Right kidney (tissue), 1 donor: ENCODE measurements around the gene ZNF195.
"Not testable (repeated sequence)": the region's sequence is repeated elsewhere in the genome, so short reads cannot be mapped to it uniquely, and the experiment has no call there.

Experiments used
- DNase-seq: peaks from one replicate; pipeline ENCODE4 v3.0.0-alpha.2; 2016

The ZNF195 gene

DNA sequence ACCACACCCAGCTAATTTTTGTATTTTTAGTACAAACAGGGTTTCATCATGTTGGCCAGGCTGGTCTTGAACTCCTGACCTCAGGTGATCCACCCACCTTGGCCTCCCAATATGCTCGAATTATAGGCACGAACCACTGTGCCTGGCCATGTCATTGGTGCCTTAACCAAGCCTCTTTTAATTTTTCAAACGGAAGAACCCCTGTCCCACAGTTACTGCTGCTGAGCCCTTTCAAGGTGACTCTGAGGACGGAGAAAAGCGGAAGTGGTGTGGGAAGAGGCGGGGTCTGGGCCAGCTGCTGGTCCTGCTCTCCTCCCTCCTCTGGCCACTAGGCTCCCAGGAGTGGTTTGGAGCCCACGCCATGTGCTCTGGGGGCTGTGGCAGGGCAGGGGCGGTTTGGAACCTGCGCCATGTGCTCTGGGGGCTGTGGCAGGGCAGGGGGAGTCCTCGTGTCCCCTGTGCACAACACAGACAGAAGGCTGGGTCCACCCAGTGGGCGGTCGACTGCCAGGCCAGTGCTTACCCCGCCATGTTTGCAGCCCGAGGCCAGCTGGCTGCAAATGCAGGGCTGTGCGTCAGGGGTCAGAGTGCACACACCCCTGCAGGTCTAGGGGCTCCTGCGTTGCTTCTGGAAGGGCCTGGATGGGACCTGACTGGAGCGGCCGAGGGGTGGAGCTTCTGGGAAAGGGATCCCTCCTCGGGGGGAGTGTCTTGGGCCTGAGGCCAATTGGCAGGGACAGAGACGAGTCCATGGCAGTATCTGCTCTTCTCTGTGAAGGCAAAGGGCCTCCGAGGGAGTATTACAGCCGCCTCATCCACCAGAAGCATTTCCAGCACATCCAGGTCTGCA lies 25.4 kb upstream of the ZNF195 start:
- DNase-seq: not testable (repeated sequence)

DNA sequence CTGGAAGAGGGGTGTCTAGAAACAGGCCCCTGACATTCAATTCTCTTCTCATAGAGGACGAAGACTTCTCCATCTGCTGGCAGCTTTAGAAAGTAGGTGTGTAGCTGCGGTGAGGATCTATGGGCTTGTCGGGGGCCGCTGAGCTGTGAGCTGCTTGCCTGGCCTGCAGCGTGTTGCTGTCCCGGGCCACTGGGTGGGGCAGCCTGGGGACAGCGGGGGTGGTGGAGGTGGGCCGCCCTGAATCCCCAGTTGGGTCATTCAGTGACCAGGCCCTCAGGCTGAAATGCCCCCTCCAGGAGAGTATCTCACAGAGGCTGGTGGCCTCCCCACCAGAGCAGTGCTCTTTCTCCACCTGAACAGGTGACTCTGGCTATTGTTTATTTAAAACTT lies 23.9 kb upstream of the ZNF195 start:
- not testable (repeated sequence) for DNase-seq

DNA sequence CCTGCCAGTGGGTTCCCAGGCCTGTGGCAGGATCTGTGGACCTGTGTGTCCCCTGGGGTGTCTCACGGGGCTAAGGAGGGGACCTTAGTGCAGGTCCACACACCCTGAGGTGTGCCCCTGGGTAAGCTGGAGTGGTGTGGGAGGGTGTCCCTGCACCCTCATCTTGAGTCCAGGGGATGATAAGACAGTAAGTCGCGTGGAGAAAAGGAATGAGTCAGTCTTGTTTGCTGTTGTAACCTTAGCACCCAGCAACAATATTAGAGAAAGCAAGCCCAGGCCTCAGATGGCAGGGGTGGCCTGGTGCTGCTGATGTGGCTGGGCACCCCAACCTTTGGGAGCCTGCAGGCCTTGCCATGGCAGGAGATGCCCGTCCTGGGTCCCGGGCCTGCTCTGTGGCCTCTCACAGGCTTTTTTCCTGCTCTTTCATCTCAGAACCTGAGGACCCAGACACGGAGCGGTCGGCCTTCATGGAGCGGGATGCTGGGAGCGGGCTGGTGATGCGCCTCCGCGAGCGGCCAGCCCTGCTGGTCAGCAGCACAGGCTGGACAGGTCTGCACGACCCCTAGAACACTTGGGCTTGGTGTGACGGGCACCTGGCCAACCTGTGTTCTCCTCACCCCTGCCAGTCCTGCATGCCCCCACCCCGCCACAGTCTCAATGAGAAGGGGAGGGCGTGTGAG lies 23.4 kb upstream of the ZNF195 start:
- DNase-seq: not testable (repeated sequence)

DNA sequence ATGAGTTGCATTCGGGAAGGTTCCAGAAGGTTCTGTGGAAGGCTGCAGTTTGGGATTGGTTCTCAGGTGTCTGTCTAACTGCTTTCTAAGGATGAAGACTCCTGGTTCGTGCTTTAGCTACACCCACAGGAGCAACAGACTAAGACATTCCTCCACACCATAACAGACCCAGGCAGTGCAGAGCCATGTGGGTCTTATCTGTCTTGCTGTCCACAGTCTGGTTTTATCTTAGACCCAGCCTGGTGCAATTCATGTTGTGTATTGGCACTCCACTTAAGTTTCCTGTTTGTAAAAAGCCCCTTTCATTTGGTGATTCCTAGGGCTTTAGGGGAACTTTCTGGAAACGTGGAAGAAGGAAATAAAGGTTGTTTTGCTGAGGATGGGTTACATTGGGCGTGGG lies 22.1 kb upstream of the ZNF195 start:
- DNase-seq: not testable (repeated sequence)

DNA sequence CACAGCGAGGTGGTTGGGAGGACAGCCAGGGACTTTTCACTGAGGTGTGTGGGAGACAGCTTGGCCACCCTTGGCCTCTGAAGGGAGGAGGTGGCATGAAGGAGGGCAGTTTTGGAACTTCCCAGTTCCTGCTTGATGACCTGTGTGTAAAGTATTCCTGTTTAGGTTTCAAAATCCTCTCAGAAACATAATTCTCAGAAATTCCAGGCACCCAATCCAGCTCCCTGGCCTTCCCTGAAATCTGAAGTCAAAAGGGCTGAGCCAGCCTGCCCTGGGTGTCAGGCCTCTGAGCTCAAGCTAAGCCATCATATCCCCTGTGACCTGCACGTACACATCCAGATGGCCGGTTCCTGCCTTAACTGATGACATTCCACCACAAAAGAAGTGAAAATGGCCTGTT lies 19.6 kb upstream of the ZNF195 start:
- DNase-seq: not testable (repeated sequence)

DNA sequence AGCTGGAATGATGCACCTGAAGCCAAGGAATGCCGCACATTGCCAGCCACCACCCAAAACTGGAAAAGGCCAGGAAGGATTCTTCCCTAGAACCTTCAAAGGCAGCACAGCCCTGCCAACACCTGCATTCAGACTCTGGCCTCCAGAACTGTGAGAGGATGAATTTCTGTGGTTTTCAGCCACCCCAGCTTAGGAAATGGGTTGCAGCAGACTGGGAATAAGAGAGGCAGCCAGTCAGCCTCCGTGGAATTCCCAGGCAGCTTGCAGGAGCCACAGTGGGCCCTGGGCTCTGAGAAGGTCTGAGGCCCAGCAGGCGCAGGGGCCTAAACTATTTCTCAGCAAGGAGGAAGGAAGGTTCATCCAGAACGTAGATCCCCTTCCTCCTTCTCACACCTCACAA lies 19.2 kb upstream of the ZNF195 start:
- not testable (repeated sequence) for DNase-seq

DNA sequence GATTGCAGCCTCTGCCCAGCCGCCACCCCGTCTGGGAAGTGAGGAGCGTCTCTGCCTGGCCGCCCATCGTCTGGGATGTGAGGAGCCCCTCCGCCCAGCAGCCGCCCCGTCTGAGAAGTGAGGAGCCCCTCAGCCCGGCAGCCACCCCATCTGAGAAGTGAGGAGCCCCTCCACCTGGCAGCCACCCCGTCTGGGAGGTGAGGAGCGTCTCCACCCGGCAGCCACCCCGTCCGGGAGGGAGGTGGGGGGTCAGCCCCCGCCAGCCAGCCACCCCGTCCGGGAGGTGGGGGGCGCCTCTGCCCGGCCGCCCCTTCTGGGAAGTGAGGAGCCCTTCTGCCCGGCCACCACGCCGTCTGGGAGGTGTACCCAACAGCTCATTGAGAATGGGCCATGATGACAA lies 18.3 kb upstream of the ZNF195 start:
- DNase-seq: not testable (repeated sequence)

DNA sequence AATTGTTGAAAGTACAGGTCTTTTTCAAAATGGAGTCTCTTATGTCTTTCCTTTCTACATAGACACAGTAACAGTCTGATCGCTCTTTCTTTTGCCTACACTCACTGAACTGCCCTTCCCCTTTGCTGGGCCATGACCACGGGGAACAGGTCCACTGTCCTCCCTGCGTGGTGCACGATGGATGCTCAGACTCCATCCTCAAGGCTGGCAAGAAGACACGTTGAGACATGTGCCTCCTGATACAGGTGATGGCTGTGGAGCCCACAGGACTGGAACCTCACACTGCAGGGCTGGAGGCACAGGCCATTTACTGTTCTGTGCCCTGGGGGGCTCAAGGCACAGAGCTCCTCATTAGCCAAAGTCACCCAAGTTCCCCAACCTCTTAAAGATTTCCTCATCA lies 16.5 kb upstream of the ZNF195 start:
- not testable (repeated sequence) for DNase-seq

DNA sequence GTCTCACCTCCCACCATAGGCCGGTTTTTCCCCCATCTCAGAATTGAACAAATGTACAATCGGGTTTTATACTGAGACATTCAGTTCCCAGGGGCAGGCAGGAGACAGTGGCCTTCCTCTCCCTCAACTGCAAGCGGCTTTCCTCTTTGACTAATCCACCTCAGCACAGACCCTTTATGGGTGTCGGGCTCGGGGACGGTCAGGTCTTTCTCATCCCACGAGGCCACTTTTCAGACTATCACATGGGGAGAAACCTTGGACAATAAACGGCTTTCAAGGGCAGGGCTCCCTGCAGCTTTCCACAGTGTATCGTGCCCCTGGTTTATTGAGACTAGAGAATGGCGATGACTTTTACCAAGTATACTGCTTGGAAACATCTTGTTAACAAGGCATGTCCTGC lies 16.0 kb upstream of the ZNF195 start:
- not testable (repeated sequence) for DNase-seq

DNA sequence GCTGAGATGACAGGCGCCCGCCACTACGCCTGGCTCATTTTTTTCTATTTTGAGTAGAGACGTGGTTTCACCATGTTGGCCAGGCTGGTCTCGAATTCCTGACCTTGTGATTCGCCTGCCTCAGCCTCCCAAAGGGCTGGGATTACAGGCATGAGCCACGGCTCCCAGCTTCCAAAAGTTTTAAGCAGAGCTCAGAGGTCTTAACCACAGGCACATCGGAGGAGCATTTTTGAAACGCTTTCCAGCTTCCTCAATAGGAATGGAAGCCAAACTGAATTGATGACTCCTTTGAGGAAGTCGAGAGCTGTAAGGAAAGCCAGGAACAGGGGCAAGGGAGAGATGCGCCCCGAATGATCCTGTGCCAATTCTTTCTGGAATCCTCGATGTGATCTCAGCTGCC lies 14.5 kb upstream of the ZNF195 start:
- DNase-seq: not testable (repeated sequence)

DNA sequence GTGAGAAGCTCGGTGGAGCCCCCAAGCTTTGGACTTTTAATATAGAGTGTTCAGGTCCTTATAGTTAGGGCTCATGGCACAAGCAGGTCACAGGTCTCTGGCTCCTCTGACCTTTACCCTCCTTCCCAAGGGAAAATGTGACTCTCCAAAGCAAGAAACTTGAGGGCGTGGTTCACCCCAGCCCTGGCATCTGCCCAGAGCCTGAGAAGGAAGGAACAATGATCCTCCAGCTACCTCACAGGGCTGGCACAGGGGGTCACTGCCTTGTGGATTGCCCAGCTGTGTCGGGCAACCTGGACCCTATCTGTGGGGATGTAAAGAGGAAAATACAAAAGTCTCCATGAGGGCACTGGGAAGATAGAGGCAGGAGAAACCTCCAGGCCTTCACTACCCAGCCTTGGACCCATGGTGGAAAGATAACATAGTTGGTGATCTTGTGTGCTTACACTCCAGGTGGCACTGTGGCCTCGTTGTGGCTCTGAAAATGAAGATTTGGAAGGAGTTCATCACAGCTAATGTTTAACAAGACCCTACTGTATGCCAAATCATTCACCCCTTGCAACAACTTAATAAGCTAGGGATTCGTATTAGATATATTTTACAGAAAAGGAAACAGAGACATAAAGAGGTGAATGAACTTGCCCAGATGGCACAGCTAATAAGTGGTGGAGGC lies 3.8 kb upstream of the ZNF195 start:
- no peak for DNase-seq

DNA sequence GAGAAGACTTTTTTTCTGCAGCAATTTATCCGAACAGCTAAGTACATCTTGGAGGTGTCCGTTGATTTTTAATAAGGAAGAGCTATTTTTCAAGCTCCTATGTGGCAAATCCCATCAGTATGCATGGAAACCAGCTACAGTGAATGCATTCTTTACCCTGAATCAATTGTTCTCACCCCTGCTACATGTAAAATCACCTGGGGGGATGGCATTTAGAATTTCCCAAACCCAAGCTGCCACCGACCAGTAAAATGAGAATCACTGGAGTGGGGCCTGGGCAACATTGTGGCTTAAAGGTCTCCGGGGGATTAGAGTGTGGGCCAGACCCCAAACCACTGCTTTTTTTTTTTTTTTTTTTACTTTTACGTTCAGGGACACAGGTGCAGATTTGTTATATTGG lies 2.8 kb upstream of the ZNF195 start:
- DNase-seq: no peak

DNA sequence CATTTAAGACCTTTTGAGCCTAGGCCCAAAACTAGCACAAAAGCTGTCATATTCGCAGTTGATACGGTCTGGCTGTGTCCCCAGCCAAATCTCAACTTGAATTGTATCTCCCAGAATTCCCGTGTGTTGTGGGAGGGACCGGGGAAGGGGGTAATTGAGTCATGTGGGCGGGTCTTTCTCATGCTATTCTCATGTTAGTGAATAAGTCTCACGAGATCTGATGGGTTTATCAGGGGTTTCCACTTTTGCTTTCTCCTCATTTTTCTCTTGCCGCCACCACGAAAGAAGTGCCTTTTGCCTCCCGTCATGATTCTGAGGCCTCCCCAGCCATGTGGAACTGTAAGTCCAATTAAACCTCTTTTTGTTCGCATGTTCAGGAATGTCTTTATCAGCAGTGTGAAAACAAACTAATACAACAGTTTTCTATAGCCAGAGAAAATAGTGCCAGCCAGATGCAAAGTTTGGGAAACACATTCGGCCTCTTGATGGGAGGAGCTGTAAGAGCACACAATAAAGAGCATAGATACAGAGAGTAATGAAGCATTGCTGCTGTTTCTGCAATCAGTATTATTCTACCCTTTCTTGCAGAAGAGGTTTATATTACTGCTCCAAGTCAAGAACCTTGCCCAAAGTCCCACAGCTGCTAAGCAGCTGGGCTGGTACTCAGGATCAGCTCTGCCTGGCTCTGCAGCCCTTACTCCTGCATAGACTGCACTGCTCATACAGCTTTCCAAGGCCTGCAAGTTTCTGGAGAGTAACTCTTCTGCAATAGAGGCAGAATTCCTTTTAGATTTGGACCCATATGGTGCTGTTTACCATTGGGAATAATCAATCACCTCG lies 2.0 kb upstream of the ZNF195 start:
- DNase-seq: no peak

DNA sequence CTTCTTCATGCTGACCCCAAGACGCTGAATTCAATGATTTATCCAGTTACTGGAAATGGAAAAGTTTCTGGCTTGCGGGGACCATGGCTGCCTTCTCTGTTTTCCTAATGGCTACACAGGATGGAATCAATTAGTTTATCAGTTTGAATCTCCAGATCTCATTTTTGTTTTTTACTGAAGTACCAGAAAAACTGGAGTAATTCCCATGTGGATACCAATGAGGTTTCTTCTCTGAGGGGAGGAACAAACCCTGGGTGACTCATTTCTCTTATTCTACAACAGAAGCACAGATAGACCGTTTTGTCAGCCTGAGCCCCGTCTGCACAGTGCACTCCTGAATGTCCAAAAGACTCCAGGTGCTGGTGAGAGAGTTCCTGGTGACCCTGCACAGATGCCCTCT lies 3.4 kb downstream of the ZNF195 start:
- DNase-seq: no peak

DNA sequence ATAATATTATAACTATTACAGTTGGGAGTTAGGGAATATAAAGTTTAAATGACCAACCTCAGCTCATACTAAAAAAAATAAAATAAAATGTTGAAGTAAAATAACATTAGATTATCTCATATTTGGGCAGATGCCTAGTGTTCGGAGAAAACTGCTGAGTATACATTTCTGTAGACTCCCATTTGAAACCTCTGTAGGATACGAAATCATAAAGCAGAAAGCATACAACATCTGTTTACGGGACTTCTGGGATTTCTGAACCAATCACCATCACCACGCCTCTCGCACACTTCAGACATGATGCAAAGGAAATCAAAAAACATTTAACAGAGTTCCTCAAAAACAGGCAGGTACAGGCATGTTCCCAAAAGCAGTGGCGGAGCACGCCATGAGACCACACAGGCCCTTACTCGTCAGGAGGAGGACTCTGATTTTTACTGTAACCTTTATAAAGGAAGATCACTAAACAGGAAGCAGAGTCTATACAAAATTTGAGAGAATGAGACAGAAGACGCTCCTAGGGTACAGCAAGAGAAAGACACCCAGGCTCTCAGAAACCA lies 8.6 kb downstream of the ZNF195 start:
- DNase-seq: no peak

DNA sequence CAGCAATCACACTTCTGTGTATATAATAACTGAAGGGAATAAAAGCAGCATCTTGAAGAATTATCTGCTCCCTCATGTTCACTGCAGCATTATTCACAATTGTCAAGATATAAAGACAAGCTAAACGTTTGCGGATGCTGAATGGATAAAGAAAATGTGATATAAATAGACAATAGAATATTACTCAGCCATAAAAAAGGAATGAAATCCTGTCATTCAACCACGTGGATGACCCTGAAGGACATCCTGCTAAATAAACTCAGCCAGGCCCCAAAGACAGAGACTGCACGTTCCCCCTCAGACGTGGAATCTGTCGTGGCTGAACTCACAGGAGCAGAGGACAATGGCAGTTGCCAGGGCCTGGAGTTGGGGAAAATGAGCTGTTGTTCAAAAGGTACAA lies 9.6 kb downstream of the ZNF195 start:
- DNase-seq: no peak

DNA sequence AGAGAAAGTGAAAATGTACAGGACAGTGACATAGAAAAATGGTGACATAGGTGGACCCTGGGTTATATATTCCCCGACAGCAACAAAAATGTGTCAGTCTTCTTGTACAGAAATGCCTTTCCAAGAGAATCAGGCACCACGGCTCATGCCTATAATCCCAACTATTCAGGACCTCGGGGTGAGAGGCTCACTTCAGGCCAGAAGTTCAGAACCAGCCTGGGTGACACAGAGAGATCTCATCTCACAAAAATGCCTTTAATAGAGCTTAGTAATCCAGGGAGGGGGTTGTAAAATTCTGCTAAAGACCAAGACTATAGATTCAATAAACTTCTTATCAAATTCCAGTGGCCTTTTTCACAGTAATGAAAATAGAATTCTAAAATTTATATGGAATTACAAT lies 10.7 kb downstream of the ZNF195 start:
- DNase-seq: no peak

DNA sequence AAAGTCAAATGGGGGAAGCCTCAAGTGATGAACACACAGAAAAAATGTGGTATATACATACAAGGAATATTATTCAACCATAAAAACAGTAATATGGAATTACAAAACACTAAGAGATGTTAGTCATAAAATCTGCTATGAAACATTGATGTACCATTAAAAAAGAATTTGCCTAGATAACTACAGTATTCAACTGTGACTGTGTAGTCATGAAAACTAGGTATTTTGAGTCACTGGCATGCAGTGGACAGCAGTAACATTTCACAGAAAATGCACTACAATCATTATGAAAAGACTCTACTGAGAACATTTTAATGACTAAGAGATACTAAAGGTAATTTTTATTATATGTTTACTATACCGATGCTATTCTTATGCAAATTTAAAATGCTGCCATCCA lies 11.7 kb downstream of the ZNF195 start:
- DNase-seq: no peak

DNA sequence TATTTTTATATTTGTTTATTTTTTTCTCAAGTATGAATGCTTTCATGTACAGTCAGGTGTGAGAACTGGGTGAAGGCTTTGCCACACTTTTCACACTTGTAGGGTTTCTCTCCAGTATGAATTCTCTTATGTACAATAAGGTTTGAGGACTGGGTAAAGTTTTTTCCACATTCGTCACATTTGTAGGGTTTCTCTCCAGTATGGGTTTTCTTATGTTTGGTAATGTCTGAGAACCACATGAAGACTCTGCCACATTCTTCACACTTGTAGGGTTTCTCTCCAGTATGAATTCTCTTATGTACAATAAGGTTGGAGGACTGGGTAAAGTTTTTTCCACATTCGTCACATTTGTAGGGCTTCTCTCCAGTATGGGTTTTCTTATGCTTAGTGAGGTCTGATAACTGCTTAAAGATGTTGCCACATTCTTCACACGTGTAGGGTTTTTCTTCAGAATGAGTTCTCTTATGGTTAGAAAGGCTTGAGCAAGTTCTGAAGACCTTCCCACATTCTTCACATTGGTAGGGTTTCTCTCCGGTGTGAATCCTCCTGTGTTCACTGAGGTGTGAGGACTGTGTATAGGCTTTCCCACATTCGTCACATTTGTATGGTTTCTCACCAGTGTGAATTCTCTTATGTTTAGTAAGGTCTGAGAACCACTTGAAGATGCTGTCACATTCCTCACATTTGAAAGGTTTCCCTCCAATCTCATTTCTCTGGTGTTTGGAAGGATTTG lies 19.7 kb downstream of the ZNF195 start:
- DNase-seq: no peak

DNA sequence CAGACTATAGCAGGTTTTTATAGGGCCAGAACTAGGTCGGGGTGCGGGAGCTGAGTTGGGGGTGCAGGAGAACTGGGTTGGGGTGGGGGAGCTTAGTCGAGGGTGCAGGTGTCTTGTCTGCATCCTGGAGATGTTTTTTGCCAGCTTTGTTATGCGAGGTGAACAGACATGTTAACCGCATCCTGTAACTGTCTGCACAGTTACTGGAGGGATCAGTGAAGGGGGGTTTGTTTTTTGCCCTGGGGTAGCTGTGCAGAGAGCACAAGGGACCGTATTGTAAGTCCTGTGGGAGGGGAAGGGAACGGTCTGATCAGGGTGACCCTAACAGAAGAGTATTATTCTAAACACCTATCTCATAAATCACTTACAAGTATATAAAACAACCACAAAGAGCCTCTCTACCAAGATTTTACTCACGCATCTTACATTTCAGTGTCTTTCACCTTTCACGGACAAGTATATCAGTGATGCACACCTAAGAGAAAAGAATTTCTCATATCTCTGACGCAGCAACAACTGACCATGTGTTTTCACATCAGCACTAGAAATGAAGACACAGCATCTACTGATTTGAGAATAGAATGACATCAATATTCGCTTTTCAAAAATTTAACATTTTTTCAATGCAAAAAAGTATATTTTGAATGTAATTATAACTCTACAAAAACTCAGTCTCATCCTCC lies 20.8 kb downstream of the ZNF195 start:
- DNase-seq: no peak

DNA sequence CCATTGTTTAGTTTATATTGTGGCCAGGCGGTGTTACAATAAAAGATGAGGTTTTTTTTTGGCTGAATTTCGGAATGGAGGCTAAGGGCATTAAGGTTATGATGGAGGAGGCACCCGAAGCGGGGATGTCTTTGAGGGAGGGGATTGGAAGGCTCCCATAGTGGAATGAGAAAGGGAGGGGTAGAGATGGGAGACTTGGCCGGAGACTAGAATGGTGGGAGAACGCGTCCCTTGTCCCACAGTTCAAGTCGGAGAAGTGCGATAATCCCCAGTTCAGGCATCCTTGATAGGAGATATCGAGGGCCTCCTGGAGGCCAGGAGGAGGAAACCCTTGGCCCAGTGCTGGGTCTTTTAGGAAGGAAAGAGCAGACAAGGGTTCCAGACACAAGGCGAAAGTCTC lies 21.6 kb downstream of the ZNF195 start:
- no peak for DNase-seq
